K562 (cell line): ENCODE measurements around the gene RFPL2. TPM values are rescaled to one million over a fixed set of nuclear protein-coding genes. Genes with fewer than 3 reads are reported as not detected.

Experiments
- ATAC-seq: fragments of 200-7000 bp; cut with Tn5 transposase; 3 replicates; pipeline ENCODE4 v1.9.1; 2020; ENCODE audit warnings: moderate library complexity
- BruUV-seq: library from RNA; stranded (reverse); fragments of 400-500 nt; replicated peaks from 2 replicates; lab custom pipeline; 2021; lab: Mats Ljungman, UMichigan
- CTCF ChIA-PET: fragments of 300-600 bp; formaldehyde crosslinking; extraction: SDS; loops from one replicate; lab custom pipeline; 2021; ENCODE audit warnings: low intra/inter-chr PET ratio; lab: Yijun Ruan, JAX
- POLR2A ChIA-PET: fragments of 300-600, 350-650 bp; sonication (Branson Sonifier 250); formaldehyde crosslinking; extraction: SDS; loops from one replicate; lab custom pipeline; 2021; ENCODE audit warnings: antibody characterized with exemption, inconsistent platforms; lab: Yijun Ruan, JAX
- DNase-seq, 4 experiments: peaks; one replicate each; pipeline versions ENCODE4 v3.0.0 to v3.0.0-alpha.2; 2011 to 2018; ENCODE audit warnings: low spot score in 3 of 4, mixed read lengths in 3 of 4; ENCODE audit errors: extremely low read depth in 1 of 4
- FAIRE-seq: peaks from 2 replicates; lab custom pipeline; 2011; peaks lifted over from hg19 to GRCh38; lab: Jason Lieb, UNC
- H2AFZ ChIP-seq: 2 replicates; pipeline ENCODE4 v1.6.0; 2011; ENCODE audit warnings: low read depth, low read length, control low read depth, inconsistent platforms
- H3K27ac ChIP-seq: fragments of 200-600 bp; 3 replicates; pipeline ENCODE4 v1.8.0; 2011; ENCODE audit warnings: low read depth, mild to moderate bottlenecking, control low read depth, inconsistent platforms, low read length, moderate library complexity, mixed read lengths; ENCODE audit errors: extremely low read depth
- H3K27me3 ChIP-seq, 2 experiments: fragments of 300-600 bp in 1 of 2; 2 replicates in 1 of 2; 3 replicates in 1 of 2; pipeline versions ENCODE4 v1.6.0 to v1.8.0; 2011; ENCODE audit warnings: inconsistent platforms in 2 of 2, low read length in 2 of 2, mild to moderate bottlenecking in 1 of 2, mixed read lengths in 1 of 2, moderate library complexity in 1 of 2; ENCODE audit not compliant: control insufficient read depth in 2 of 2, insufficient read depth in 2 of 2
- H3K36me3 ChIP-seq: fragments of 300-600 bp; 3 replicates; pipeline ENCODE4 v1.8.0; 2011; ENCODE audit warnings: mild to moderate bottlenecking, low read length, inconsistent platforms; ENCODE audit not compliant: control insufficient read depth, insufficient read depth
- H3K4me1 ChIP-seq, 2 experiments: fragments of 200-600 bp in 1 of 2; replicated peaks in 1 of 2; 2 replicates in 1 of 2; 3 replicates in 1 of 2; pipeline versions ENCODE4 v1.5.1 to v1.8.0; 2011; ENCODE audit warnings: inconsistent platforms in 2 of 2, low read length in 2 of 2, mild to moderate bottlenecking in 1 of 2, mixed read lengths in 1 of 2, moderate library complexity in 1 of 2; ENCODE audit not compliant: control insufficient read depth in 2 of 2, insufficient read depth in 2 of 2
- H3K4me2 ChIP-seq: 2 replicates; pipeline ENCODE4 v1.6.1; 2011; ENCODE audit warnings: low read length, control low read depth, inconsistent platforms, mixed read lengths; ENCODE audit not compliant: insufficient read depth
- H3K4me3 ChIP-seq: fragments of 200-600 bp; sonication (generic), shearing (Covaris generic); 2 replicates; pipeline ENCODE4 v1.5.1; 2016; ENCODE audit warnings: control low read depth, inconsistent platforms
- H3K79me2 ChIP-seq: fragments of 200-600 bp; 3 replicates; pipeline ENCODE4 v1.8.0; 2011; ENCODE audit warnings: low read length, inconsistent platforms; ENCODE audit not compliant: control insufficient read depth, insufficient read depth
- H3K9ac ChIP-seq, 2 experiments: 2 replicates each; pipeline versions ENCODE4 v1.6.0 to v1.6.1; 2011; ENCODE audit warnings: low read depth in 2 of 2, low read length in 2 of 2, control low read depth in 1 of 2, inconsistent platforms in 1 of 2, mild to moderate bottlenecking in 1 of 2, mixed read lengths in 1 of 2; ENCODE audit not compliant: insufficient read depth in 1 of 2
- H3K9me1 ChIP-seq: one replicate; pipeline ENCODE4 v1.6.0; 2011; ENCODE audit warnings: inconsistent platforms, mild to moderate bottlenecking, low read length, moderate library complexity; ENCODE audit not compliant: control insufficient read depth, insufficient read depth
- H3K9me3 ChIP-seq: replicated peaks from 2 replicates; pipeline ENCODE4 v1.5.1; 2011; ENCODE audit warnings: low read depth, low read length, inconsistent platforms; ENCODE audit not compliant: control insufficient read depth, insufficient read depth
- H4K20me1 ChIP-seq: replicated peaks from 2 replicates; pipeline ENCODE4 v1.6.1; 2011; ENCODE audit warnings: low read length, inconsistent platforms, mixed read lengths; ENCODE audit not compliant: control insufficient read depth, insufficient read depth
- DMBX1 ChIP-seq: fragments of 250-450 bp; sonication (Bioruptor Pico); IDR thresholded peaks from 2 replicates; pipeline ENCODE4 v1.8.0; 2022; ENCODE audit warnings: inconsistent platforms, mild to moderate bottlenecking, moderate library complexity, borderline replicate concordance
- EP400 ChIP-seq: fragments of 450-650 bp; IDR thresholded peaks from 2 replicates; pipeline ENCODE4 v1.6.1; 2017; ENCODE audit warnings: antibody characterized with exemption, mild to moderate bottlenecking, moderate library complexity
- ILK ChIP-seq: fragments of 450-650 bp; IDR thresholded peaks from 2 replicates; pipeline ENCODE4 v1.6.1; 2016; ENCODE audit warnings: missing genetic modification characterization, low read depth, mild to moderate bottlenecking, missing compliant biosample characterization, moderate library complexity, borderline replicate concordance
- RNF2 ChIP-seq: sonication (generic); IDR thresholded peaks from 2 replicates; pipeline ENCODE4 v1.6.1; 2016
- SIN3A ChIP-seq, 2 experiments: fragments of 150-350 bp in 1 of 2; IDR thresholded peaks; 2 replicates each; pipeline ENCODE4 v1.6.1; 2011 to 2016; ENCODE audit warnings: borderline replicate concordance in 2 of 2, low read depth in 2 of 2, low read length in 2 of 2, mild to moderate bottlenecking in 2 of 2, moderate library complexity in 2 of 2; ENCODE audit not compliant: control insufficient read depth in 1 of 2
- ZNF354B ChIP-seq: fragments of 250-450 bp; sonication (Bioruptor Pico); IDR thresholded peaks from 2 replicates; pipeline ENCODE4 v1.4.0; 2020
- ZNF583 ChIP-seq: fragments of 250-450 bp; sonication (Bioruptor Pico); IDR thresholded peaks from 2 replicates; pipeline ENCODE4 v1.4.0; 2020
- ZNF766 ChIP-seq: fragments of 200-800 bp; sonication (Bioruptor generic); conservative IDR thresholded peaks from 2 replicates; pipeline ENCODE4 v1.6.1; 2016; ENCODE audit warnings: missing genetic modification characterization, missing compliant biosample characterization
- WGBS: fragments of 100-300 bp; shearing (Covaris generic); methylation state at CpG from one replicate; pipeline ENCODE4 v1.1.6; 2016; ENCODE audit warnings: low coverage, mixed read lengths; ENCODE audit not compliant: insufficient coverage; ENCODE audit errors: missing lambda C conversion rate; 5-methylcytosine and 5-hydroxymethylcytosine counted together
- in situ Hi-C: fragments of 300-500 bp; cut with MboI; formaldehyde crosslinking; loops from 4 replicates; pipeline ENCODE4 v1.15.0; 2018; ENCODE audit warnings: inconsistent platforms, mixed read lengths
- intact Hi-C: fragments of 100-400 bp; cut with micrococcal nuclease; formaldehyde crosslinking; loops from 2 replicates; pipeline ENCODE4 v1.14.2; 2022
- polyA plus RNA-seq, 8 experiments: library from polyadenylated mRNA; depleted of rRNA in 4 of 8; stranded (reverse) in 5 of 8; unstranded in 3 of 8; fragments of >200 nt; fragmentation: Nextera tagmentation in 2 of 8; fragmentation: Illumina TruSeq in 1 of 8; extraction: Ambion mirVana in 2 of 8; extraction: Trizol in 1 of 8; gene quantifications; 2 replicates each; pipeline versions ENCODE4 v1.2.1 to v1.2.3, GENCODE V29; 2011 to 2014; ENCODE audit warnings: inconsistent platforms in 1 of 8, missing spikeins in 1 of 8
- total RNA-seq, 7 experiments: library from RNA; depleted of rRNA in 6 of 7; stranded (reverse); fragments of >200 nt in 6 of 7; fragmentation: Illumina TruSeq in 2 of 7; extraction: Trizol in 2 of 7; gene quantifications; 2 replicates each; pipeline versions ENCODE4 v1.2.1 to v1.2.3, GENCODE V29; 2011 to 2021; ENCODE audit warnings: low replicate concordance in 1 of 7
- TF ChIP-seq, protein P1 (sequence below): fragments of 450-650 bp; IDR thresholded peaks from 2 replicates; pipeline ENCODE4 v1.6.1; 2017; ENCODE audit warnings: mild to moderate bottlenecking, moderate library complexity

Gene RFPL2
- total and polyA plus RNA-seq, 9 of the 15 experiments (the other 6 are each of a cell fraction or from before 2014, with no cell fraction given), result not detected

DNA sequence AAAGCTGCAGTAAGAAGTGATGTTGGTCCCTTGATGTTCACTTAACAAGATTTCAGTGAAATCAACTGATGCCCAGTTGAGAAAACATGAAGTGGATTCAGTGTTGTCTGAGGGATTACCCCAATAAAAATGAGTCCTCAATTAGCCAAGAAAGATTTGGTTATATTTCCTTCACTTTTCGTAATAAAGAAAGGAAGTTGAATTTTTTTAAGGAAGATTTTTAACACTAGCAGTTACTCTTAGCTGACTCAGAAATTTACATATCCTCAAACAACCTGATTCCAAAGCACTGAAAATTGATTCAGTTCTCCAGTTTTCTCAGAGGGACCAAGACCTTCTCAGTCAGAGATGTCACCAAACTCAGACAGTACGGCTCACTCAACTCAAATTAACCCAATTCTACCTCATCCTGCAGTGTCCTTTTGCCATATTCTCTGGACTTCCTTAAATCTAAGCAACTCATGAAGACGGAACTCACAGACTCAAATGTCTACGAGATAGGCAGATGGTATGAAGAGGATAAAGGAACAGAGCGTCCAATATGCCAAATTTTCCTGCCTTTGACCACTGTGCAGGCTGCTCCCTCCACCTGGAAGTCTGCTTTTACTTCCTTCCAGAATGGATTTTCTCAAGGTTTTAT, 27.4 kb upstream of the RFPL2 start:
- H3K27me3 ChIP-seq, result no peaks in the 10 kb centered on the region
- in situ Hi-C loops, result no loop called here
- no peak overlapping the region for H3K4me2 ChIP-seq
- intact Hi-C loops, result no loop called here
- 0% methylated on average over 5 of the region's 5 CpGs for WGBS
- H3K36me3 ChIP-seq, result no peaks in the 10 kb centered on the region
- TF ChIP-seq ZNF583 (CRISPR knock-in tag), result no peak
- TF ChIP-seq EP400, result no peak
- TF ChIP-seq, protein P1, sequence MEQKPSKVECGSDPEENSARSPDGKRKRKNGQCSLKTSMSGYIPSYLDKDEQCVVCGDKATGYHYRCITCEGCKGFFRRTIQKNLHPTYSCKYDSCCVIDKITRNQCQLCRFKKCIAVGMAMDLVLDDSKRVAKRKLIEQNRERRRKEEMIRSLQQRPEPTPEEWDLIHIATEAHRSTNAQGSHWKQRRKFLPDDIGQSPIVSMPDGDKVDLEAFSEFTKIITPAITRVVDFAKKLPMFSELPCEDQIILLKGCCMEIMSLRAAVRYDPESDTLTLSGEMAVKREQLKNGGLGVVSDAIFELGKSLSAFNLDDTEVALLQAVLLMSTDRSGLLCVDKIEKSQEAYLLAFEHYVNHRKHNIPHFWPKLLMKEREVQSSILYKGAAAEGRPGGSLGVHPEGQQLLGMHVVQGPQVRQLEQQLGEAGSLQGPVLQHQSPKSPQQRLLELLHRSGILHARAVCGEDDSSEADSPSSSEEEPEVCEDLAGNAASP, result no peak
- no peak for TF ChIP-seq DMBX1 (CRISPR knock-in tag)
- no peak for TF ChIP-seq RNF2
- TF ChIP-seq ZNF354B (CRISPR knock-in tag), result no peak
- TF ChIP-seq SIN3A (IDR thresholded peaks at IDR 0.05; ENCODE audit: borderline replicate concordance in 2 of 2, control insufficient read depth in 1 of 2, low read depth in 2 of 2, low read length in 2 of 2), result no peak
- no peak for TF ChIP-seq ILK
- TF ChIP-seq ZNF766, result no peak
- FAIRE-seq, result no peak
- no TSS peak for BruUV-seq
- no peak overlapping the region for H3K4me3 ChIP-seq
- CTCF ChIA-PET, result no interaction called here
- no peaks in the 10 kb centered on the region for H3K4me1 ChIP-seq
- no peak for ATAC-seq
- H3K9ac ChIP-seq, result no peak overlapping the region
- no peaks in the 10 kb centered on the region for H3K9me1 ChIP-seq
- H3K9me3 ChIP-seq, result no peaks in the 10 kb centered on the region
- no peaks in the 10 kb centered on the region for H4K20me1 ChIP-seq
- no peaks in the 10 kb centered on the region for H3K79me2 ChIP-seq
- POLR2A ChIA-PET, result no interaction called here
- no peak for DNase-seq
- H3K27ac ChIP-seq, result no peak overlapping the region
- no peak overlapping the region for H2AFZ ChIP-seq
